Naive B cell (primary cell): ENCODE measurements around the gene ADD1. TPM values are rescaled to one million over a fixed set of nuclear protein-coding genes. Genes with fewer than 3 reads are reported as not detected.

Experiments used
- ATAC-seq, 2 donors: fragments of 150-1000 bp; cut with Tn5 transposase; 2 replicates each; pipeline ENCODE4 v1.10.0; 2021; ENCODE audit warnings: low read depth in 2 of 2, mild to moderate bottlenecking in 2 of 2, moderate library complexity in 2 of 2
- DNase-seq: peaks from one replicate; pipeline ENCODE4 v3.0.0; 2022
- H3K27ac Mint-ChIP-seq, 6 donors: one replicate each; pipeline ENCODE4 v1.8.0; 2020 to 2022; ENCODE audit warnings: mild to moderate bottlenecking in 6 of 6, mixed read lengths in 6 of 6, moderate library complexity in 5 of 6, inconsistent platforms in 2 of 6
- H3K27me3 Mint-ChIP-seq, 3 donors: one replicate each; pipeline ENCODE4 v1.8.0; 2021 to 2022; ENCODE audit warnings: mixed read lengths in 3 of 3, mild to moderate bottlenecking in 1 of 3
- H3K36me3 Mint-ChIP-seq, 2 donors: one replicate each; pipeline ENCODE4 v1.8.0; 2020 to 2022; ENCODE audit warnings: mixed read lengths in 2 of 2, inconsistent platforms in 1 of 2, mild to moderate bottlenecking in 1 of 2
- H3K4me1 Mint-ChIP-seq, 3 donors: one replicate each; pipeline ENCODE4 v1.8.0; 2020 to 2022; ENCODE audit warnings: mixed read lengths in 3 of 3, inconsistent platforms in 1 of 3, mild to moderate bottlenecking in 1 of 3, moderate library complexity in 1 of 3
- H3K4me3 Mint-ChIP-seq, 8 donors: one replicate each; pipeline ENCODE4 v1.8.0; 2020 to 2022; ENCODE audit warnings: mild to moderate bottlenecking in 8 of 8, mixed read lengths in 8 of 8, moderate library complexity in 8 of 8, inconsistent platforms in 2 of 8
- H3K9me3 Mint-ChIP-seq, 7 donors: one replicate each; pipeline ENCODE4 v1.8.0; 2020 to 2022; ENCODE audit warnings: mixed read lengths in 7 of 7, mild to moderate bottlenecking in 5 of 7, inconsistent platforms in 2 of 7, moderate library complexity in 1 of 7
- polyA plus RNA-seq, 6 donors: library from polyadenylated mRNA; unstranded; fragments of 300-500 nt; fragmentation: Illumina TruSeq; gene quantifications; one replicate each; pipeline ENCODE4 v1.2.3, GENCODE V29; 2021; ENCODE audit warnings: low read depth in 6 of 6

ADD1 gene
- polyA plus RNA-seq, 6 donors from 2014 or later: 325 to 440 (median 349) TPM

DNA sequence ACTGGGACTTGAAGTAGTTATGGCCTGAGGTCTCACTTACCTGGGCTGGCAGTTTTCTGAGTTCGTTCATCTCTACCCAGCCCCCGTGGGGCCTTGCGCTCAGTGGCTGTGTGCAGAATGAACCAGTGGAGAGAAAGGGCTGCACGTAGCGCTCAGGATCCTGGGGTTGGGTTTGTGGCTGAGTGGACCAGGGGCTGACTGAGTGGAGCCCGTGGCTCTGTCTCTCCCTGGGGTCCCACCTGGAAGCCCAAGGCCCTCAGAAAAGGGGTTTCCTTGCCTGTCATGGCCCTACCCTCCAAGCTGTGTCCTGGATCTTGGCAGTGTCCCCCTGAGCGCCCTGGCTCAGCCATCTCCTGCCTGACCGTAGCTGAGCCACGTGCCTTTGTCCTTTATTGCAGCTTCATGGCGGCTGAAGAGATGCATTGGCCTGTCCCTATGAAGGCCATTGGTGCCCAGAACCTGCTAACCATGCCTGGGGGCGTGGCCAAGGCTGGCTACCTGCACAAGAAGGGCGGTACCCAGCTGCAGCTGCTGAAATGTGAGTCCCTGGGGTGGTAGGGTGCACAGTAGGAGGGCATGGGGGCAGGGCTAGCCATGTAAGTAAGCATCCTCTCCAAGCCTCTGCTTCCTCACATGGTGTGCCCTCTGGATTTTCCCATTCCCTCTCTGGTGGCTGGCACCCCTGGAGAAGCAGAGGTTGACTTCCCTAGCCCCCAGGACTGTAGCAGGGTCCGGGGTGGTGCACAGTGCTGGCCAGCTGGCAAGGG lies 23.2 kb upstream of the ADD1 start:
- Mint-ChIP-seq H3K36me3 (peaks cover 3 to 16% of the 10 kb centered on the region in 2 donors), H3K4me3 (peak overlapping the region in 2 of 8 donors; percentile 47 to 67), H3K4me1 (peaks cover 27 to 49% (median 39%) of the 10 kb centered on the region in 3 donors), H3K9me3 (no peaks in the 10 kb centered on the region), H3K27ac (no peak overlapping the region), H3K27me3 (no peaks in the 10 kb centered on the region)
- DNase-seq (no peak), ATAC-seq (no peak)

DNA sequence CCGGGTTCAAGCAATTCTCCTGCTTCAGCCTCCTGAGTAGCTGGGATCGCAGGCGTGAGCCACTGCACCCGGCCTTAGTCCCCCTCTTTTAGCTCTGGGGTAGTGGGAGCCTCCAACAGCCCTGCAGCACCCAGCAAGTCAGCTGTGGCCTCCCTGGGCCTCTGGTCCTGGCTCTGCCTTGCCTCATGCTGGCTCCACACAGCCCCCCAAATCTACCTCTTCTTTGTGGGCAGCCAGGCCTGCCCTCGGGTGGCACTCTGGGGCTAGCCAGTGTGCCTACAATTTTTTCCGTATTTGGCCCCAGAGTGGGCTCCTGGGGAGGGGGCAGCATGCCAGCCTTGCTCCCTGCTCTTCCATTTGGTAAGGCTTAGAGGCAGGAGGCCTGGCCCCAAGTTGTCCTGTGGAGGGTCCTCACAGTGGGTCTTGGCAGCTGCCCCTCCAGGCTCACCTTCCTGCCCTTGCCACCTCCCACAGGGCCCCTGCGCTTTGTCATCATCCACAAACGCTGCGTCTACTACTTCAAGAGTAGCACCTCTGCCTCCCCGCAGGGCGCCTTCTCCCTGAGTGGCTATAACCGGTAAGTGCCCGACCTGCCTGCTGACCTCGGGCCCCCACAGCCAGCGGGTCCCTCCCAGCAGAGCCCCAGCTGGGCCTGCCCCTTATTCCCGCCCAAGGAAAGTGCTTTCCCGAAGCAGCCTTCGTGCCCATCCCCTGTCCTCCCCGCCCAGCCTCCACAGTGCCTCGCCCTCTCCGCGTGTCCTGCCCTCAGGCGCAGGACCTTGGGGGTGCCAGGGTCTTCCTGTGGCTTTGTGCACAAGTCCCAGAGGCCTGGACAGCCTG lies 21.0 kb upstream of the ADD1 start:
- Mint-ChIP-seq H3K36me3 (peaks cover 6 to 18% of the 10 kb centered on the region in 2 donors), H3K4me1 (peaks cover 17 to 33% (median 21%) of the 10 kb centered on the region in 3 donors), H3K27ac (peak overlapping the region in 1 of 6 donors; percentile 33), H3K9me3 (no peaks in the 10 kb centered on the region), H3K4me3 (peak overlapping the region in 2 of 8 donors; percentile 41 to 68), H3K27me3 (no peaks in the 10 kb centered on the region)
- ATAC-seq (no peak), DNase-seq (no peak)

DNA sequence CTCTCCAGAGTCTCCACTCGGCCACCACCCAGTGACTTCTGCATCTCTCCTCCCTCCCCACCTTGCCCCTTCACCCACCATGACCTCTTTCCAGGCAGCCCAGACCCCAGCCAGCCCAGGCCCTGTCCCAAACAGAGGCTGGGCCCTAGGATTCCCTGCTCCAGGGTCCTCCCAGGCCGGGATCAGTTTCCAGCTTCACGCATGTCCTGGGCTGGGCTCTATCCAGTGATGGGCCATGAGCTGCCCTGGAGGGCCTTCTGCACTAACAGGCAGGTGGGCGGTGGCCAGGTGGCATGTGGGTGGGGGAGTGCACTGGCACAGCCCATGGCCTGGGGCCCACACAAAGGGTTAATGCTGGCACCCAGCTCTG lies 20.4 kb upstream of the ADD1 start:
- H3K4me1 Mint-ChIP-seq: peaks cover 19 to 34% (median 21%) of the 10 kb centered on the region in 3 donors
- peak overlapping the region in 1 of 6 donors; percentile 29 for H3K27ac Mint-ChIP-seq

DNA sequence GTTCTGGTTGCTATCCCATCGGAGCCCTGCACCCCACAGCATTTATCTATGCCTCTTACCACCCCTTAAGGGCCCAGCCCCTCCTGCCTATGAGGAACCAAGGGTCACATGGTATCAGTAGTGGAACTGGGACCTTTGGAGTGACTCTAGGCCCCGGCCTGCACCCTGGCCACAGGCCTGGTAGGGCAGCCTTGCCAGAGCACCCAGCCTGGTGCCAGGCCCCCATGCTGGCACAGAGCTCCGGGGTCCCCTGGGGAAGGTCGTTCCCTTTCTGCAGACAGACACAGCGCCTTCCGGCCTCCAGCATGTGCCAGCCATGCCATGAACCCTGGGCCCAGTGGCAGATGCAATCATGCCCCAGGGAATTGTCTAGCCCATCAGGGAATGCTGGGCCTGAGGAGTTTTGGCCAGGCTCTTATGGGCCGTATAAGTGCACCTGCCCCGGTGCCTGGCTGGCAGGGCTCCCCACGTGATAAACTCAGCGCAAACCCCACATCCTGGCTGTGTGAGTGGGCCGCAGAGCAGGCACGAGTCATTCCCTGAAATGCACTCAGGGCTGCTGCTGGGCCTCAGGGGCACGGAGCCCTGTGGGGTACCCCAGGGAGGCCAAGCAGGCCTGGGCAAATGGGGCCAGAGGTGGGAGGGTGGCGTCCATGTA lies 19.8 kb upstream of the ADD1 start:
- ATAC-seq (no peak), DNase-seq (no peak)
- Mint-ChIP-seq H3K36me3 (peaks cover 6 to 26% of the 10 kb centered on the region in 2 donors), H3K27ac (peak overlapping the region in 2 of 6 donors; percentile 47 to 82), H3K4me3 (no peak overlapping the region), H3K27me3 (no peaks in the 10 kb centered on the region), H3K4me1 (peaks cover 24 to 39% (median 25%) of the 10 kb centered on the region in 3 donors), H3K9me3 (no peaks in the 10 kb centered on the region)

More for the DNA sequence above, 20.4 kb upstream of the ADD1 start:
- ATAC-seq: no peak
- no peaks in the 10 kb centered on the region for H3K9me3 Mint-ChIP-seq
- H3K4me3 Mint-ChIP-seq: peak overlapping the region in 1 of 8 donors; percentile 68
- no peaks in the 10 kb centered on the region for H3K27me3 Mint-ChIP-seq
- no peak for DNase-seq
- peaks cover 6 to 21% of the 10 kb centered on the region in 2 donors for H3K36me3 Mint-ChIP-seq

DNA sequence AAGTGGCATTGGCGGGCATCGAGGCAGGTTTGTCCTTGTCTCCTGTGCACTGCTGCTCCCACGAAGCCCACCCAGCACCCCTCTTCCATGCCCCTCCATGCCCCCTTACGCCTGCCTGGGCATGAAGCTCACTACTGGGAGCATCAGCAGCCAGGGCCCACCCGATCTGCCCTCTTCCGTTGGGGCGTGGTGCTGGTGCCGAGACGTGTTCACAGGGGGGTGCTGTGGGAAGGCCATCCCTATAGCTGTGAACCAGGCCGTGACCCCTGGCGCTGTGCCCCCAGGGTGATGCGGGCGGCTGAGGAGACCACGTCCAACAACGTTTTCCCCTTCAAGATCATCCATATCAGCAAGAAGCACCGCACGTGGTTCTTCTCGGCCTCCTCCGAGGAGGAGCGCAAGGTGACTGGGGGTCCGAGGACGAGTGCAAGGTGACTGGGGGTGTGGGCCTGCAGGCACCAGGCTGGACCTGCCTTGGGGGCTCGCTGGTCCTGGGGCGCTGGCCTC lies 19.3 kb upstream of the ADD1 start:
- no peak for ATAC-seq
- H3K36me3 Mint-ChIP-seq: peaks cover 9 to 32% of the 10 kb centered on the region in 2 donors
- H3K9me3 Mint-ChIP-seq: no peaks in the 10 kb centered on the region
- no peak for DNase-seq
- peak overlapping the region in 1 of 6 donors; percentile 82 for H3K27ac Mint-ChIP-seq
- peaks cover 22 to 38% (median 26%) of the 10 kb centered on the region in 3 donors for H3K4me1 Mint-ChIP-seq
- H3K4me3 Mint-ChIP-seq: no peak overlapping the region
- H3K27me3 Mint-ChIP-seq: no peaks in the 10 kb centered on the region

DNA sequence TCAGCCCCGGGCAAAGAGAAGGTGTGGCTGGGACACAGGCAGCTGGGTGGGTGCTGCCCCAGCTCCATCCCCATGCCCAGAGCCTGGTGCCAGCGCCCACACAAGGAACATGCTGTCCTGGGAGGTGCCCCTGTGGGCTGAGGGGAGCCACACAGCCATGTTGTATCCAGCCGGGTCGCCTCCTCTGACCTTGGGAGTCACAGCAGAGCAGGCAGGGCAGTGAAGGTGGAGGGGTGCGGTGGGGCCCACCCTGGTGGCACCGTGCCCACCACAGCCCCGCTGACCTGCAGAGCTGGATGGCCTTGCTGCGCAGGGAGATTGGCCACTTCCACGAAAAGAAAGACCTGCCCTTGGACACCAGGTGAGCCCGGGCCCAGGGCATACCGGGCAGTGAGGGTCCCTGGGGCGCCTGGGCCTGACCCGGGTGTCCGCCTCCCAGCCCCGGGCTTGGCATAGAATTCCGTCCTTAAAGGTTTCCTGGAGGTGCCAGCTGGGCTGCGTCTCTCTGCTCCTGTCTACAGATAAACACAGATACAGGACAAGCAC lies 18.7 kb upstream of the ADD1 start:
- H3K36me3 Mint-ChIP-seq: peaks cover 9 to 32% of the 10 kb centered on the region in 2 donors
- H3K4me1 Mint-ChIP-seq: peaks cover 17 to 32% (median 25%) of the 10 kb centered on the region in 3 donors
- no peaks in the 10 kb centered on the region for H3K27me3 Mint-ChIP-seq
- no peak overlapping the region for H3K27ac Mint-ChIP-seq
- DNase-seq (no peak), ATAC-seq (no peak)
- no peak overlapping the region for H3K4me3 Mint-ChIP-seq
- H3K9me3 Mint-ChIP-seq: no peaks in the 10 kb centered on the region

DNA sequence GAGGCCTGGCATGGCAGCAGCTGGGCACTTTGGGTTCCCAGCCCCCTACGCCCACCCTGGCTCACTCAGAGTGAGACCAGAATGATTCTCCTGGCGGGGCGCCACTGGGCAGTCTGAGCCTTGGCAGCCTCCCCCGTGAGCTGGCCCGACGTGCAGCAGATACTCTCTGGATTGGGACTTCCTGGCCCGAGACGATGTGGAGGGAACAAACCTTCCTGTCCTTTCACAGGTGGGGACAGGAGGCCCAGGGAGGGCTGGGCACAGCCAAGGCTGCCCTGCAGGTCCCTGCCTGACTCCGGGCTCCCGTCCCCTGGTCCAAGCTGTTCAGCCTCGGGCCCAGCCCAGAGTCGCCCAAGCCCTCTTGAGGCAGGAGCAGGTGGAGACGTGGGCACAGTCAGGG lies 17.9 kb upstream of the ADD1 start:
- Mint-ChIP-seq H3K36me3 (peaks cover 9 to 32% of the 10 kb centered on the region in 2 donors), H3K4me3 (no peak overlapping the region), H3K4me1 (peaks cover 12 to 27% (median 22%) of the 10 kb centered on the region in 3 donors), H3K27ac (no peak overlapping the region), H3K9me3 (no peaks in the 10 kb centered on the region), H3K27me3 (no peaks in the 10 kb centered on the region)
- ATAC-seq (no peak), DNase-seq (no peak)

DNA sequence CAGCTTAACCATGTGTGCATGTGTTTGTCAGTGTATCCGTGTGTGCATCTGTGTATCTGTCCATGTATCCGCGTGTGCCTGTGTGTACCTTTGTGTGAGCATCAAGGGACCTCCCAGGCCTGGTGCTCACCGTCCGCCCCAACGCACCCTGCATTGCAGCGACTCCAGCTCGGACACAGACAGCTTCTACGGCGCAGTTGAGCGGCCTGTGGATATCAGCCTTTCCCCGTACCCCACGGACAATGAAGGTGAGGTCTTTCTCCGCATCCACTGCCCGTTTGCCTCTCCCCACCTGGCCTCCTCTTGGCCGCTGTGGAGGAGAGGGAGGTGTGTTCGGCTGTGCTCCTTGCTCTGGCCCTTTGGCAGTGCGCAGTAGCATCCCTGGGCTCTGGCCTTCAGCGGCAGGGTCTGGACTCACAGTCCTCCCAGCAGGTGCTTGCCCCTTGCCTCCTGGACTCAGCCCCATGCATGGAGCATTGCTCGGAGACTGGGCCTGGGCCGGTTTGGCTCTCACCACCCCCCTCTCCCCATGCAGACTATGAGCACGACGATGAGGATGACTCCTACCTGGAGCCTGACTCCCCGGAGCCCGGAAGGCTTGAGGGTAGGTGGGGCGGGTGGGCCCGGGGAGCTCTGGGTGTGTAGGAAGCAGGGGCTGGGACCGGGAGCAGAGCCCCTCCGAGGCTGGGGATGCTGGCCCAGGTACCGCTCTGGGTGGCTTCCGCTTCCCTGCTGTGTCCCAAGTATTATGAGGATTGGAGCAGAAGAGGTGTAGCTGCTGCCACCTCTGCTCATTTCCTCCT lies 16.4 kb upstream of the ADD1 start:
- peaks cover 22 to 33% (median 32%) of the 10 kb centered on the region in 3 donors for H3K4me1 Mint-ChIP-seq
- peaks cover 9 to 35% of the 10 kb centered on the region in 2 donors for H3K36me3 Mint-ChIP-seq
- no peak for ATAC-seq
- no peak for DNase-seq
- no peak overlapping the region for H3K27ac Mint-ChIP-seq
- no peak overlapping the region for H3K4me3 Mint-ChIP-seq
- H3K9me3 Mint-ChIP-seq: no peaks in the 10 kb centered on the region
- H3K27me3 Mint-ChIP-seq: no peaks in the 10 kb centered on the region

DNA sequence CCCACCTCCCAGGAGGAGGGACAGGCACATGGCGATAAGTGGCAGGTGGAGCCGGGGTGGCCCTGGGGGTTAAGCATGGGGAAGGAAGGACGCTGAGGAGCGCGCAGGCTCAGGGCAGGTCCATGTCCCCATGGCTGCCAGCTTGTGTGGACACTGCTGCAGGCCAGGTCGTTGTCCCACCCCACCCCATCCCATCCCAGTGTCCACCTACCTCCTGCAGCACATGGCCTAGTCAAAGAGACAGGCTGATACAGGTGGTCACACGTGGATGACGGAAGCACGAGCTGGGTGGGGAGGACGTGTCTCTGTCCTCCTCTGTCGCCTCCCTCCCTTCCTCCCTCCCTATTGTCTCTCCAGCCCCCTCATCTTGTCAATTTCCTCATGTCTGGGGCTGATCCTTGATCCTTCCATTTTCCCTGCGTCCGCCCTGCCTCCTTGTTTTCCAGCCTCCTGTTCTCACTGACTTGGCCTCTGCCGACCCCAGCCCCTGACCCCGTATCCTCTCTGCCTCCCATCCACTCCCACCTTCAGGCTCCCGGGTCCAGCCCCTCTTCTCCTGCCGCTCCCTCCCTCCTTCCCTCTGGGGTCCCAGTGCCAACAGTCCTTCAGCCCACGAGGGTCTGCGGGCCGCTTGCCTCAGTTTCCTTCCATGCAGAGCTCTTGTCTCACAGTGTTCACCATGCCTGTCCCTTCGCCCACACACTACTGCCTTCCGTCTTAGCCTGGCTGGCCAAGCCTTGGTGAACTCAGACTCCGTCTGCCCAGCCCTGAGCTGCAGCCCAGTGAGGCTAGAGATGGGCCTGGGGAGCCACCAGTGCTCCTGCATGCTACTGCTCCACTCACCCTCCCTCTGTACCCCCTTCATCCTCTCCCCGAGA lies 15.5 kb upstream of the ADD1 start:
- H3K9me3 Mint-ChIP-seq: no peaks in the 10 kb centered on the region
- ATAC-seq (no peak), DNase-seq (no peak)
- no peak overlapping the region for H3K4me3 Mint-ChIP-seq
- H3K27ac Mint-ChIP-seq: peak overlapping the region in 1 of 6 donors; percentile 54
- peaks cover 13 to 38% of the 10 kb centered on the region in 2 donors for H3K36me3 Mint-ChIP-seq
- no peaks in the 10 kb centered on the region for H3K27me3 Mint-ChIP-seq
- H3K4me1 Mint-ChIP-seq: peaks cover 30 to 40% (median 36%) of the 10 kb centered on the region in 3 donors

DNA sequence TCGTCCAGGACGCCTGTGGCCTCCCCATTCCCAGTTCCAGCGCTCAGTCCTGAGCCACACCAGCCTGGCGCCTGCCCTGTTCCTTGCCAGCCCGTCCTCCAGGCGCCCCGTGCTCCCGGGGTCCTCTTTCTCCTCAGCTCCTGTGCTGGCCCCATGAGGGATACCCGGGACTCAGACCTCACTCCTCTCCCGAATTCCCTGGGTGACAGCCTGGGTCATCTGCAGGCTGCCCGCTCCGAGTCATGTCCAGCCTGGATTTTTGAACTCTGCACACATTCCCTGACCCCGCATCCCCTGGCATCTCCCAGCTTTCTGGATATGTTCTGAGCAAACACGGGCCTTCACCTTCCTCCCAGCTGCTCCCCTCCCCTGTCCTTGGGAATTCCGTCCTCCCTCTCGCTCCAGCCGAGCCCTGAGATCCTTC lies 14.9 kb upstream of the ADD1 start:
- peaks cover 37 to 43% (median 43%) of the 10 kb centered on the region in 3 donors for H3K4me1 Mint-ChIP-seq
- H3K9me3 Mint-ChIP-seq: no peaks in the 10 kb centered on the region
- peak overlapping the region in 3 of 6 donors; percentile 54 to 76 (median 61) for H3K27ac Mint-ChIP-seq
- peaks cover 13 to 38% of the 10 kb centered on the region in 2 donors for H3K36me3 Mint-ChIP-seq
- no peak for ATAC-seq
- H3K27me3 Mint-ChIP-seq: no peaks in the 10 kb centered on the region
- DNase-seq: no peak
- peak overlapping the region in 1 of 8 donors; percentile 75 for H3K4me3 Mint-ChIP-seq

DNA sequence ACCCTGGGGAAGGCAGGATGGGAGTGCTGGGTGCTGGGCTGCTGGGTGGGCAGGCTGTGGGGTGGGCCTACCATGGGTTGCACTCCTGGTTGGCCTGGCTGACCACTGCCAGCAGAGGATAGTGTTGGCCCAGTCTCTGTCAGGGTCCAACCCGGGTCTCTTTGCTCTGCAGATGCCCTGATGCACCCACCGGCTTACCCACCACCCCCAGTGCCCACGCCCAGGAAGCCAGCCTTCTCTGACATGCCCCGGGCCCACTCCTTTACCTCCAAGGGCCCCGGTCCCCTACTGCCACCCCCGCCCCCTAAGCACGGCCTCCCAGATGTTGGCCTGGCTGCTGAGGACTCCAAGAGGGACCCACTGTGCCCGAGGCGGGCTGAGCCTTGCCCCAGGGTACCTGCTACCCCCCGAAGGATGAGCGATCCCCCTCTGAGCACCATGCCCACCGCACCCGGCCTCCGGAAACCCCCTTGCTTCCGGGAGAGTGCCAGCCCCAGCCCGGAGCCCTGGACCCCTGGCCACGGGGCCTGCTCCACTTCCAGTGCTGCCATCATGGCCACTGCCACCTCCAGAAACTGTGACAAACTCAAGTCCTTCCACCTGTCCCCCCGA lies 14.2 kb upstream of the ADD1 start:
- no peak for ATAC-seq
- peak overlapping the region in 1 of 6 donors; percentile 86 for H3K27ac Mint-ChIP-seq
- H3K27me3 Mint-ChIP-seq: no peaks in the 10 kb centered on the region
- no peak overlapping the region for H3K4me3 Mint-ChIP-seq
- no peak for DNase-seq
- H3K4me1 Mint-ChIP-seq: peaks cover 42 to 47% (median 44%) of the 10 kb centered on the region in 3 donors
- no peaks in the 10 kb centered on the region for H3K9me3 Mint-ChIP-seq
- H3K36me3 Mint-ChIP-seq: peaks cover 13 to 38% of the 10 kb centered on the region in 2 donors
